Measurements from ENCODE around the gene HID1.

GRCh38 chr17:74936470-74936799, 36.1 kb downstream of the HID1 start:
- TF ChIP-seq CTCF (IDR thresholded peaks at IDR 0.05; ENCODE audit: low read depth, low read length) = no peak
- TF ChIP-seq MYC (IDR thresholded peaks at IDR 0.05; ENCODE audit: low read depth, low read length) = no peak
- no peak for TF ChIP-seq POLR2A (IDR thresholded peaks at IDR 0.05; ENCODE audit: extremely low read depth, insufficient read length)
